Endothelial cell of hepatic sinusoid (primary cell): ENCODE results near the gene TENM4.

Experiments used
- in situ Hi-C: cut with HindIII; loops from 2 replicates; pipeline ENCODE4 v1.10.0; 2017; ENCODE audit warnings: low sequenced_read_pairs

TENM4 gene

DNA sequence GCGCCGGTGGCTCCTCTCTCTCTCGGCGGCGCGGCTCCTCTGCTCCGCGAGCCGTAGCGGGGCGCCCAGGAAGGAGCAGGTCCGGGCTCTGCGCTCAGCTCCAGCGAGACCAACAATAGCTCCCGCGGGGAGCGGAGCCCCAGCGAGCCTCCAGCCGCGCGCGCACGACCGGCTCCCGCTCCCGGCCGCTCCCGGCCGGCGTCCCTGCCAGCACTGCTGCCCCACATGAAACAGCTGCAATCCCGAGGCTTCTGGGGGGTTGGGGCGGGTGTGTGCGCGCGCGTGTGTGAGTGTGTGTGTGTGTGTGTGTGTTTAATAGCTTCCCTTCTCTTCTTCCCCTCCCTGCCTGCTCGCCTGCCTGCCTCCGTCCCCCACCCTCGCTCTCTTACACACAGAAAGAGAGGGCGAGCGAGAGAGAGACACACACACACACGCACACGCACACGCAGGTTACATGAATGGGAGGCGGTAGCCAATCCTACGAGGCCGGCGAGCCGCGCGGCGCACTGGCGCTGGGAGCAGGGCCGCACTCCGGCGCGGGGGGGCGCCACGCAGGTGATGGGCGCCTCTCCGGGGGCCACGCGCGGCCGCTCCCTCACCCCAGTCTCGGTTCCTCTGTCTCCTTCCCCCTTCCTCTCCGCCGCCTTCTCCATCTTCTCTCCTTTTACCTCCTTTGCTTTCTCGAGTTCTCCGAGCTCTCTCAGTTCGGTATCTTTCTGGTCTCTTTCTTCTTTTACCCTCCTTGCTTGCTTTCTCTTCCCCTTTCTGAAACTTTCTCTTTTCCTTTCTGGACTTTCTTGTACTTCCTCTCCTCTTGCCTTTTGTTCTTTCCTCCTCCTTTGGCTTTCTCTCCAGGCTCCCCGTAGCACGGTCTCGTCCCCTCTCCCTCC is at the start of gene TENM4:
TSS of gene TENM4 (minus strand) at position 460 of the 890 bp plus-strand sequence. CDS start 371,086 bp downstream, outside the sequence.
- in situ Hi-C loops, result no loop called here

GRCh38 chr11:79488286-79488685 is 47.5 kb upstream of the TENM4 start:
- in situ Hi-C loops, result no loop called here

- in situ Hi-C loops, result no loop called here
These were observed 46.6 kb upstream of the TENM4 start for GRCh38 chr11:79487412-79487811.

DNA sequence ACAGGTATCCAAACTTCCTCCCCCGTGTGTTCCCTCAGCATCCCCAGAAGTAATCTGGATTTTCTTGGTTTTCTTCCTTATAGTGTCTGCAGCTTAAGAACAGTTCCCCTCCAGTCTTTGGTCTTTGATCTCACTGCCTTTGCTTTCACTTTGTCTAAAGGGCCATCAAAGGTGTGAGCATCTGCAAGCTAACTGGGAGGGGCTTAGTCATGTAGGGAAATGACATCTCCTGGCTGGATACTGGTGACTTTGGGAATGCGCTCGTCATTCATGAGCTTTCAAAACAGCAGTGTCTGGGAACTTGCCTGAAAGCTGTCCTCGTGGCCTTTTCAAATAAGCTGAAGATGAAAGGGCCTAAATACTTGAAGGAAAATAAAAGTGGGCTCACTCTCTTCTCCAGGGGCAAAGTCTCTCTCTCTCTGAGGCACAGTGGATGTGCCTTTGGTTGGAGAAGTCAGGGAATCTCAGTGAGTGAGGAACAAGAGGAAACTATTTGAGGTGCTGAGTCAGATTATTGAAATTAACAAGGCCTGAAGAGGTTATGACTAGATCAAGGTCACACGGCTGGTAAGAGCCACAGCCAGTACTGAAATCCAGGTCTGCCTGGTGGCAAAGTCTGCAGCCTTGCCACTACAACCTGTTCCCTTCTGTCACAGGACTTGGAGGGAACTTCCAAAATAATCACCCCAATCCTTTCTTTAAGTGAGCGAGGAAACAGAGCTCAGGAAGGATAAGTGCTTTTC is 45.6 kb upstream of the TENM4 start:
- in situ Hi-C loops, result no loop called here

GRCh38 chr11:79485694-79486093 is 44.9 kb upstream of the TENM4 start:
- in situ Hi-C loops, result no loop called here

DNA sequence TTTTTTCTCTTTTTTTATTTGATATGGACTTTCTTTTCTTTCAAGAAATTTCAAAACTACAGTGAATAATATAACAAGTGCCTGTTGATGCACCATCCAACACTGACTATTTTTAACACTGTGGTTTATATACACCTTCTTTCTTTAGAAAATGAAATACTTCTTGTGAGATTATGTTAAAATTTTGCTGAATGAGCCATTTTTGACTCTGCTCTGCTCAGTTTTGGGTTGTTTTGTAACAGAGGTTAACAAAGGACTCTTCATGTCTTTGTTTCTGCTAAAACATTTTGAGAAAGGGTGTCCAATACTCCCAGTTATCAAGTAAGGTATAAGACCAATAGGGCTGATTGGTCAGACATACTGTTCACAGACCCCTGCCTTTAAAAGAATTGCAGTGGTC is 44.0 kb upstream of the TENM4 start:
- in situ Hi-C loops, result no loop called here

GRCh38 chr11:79482800-79483199 is 42.0 kb upstream of the TENM4 start:
- in situ Hi-C loops, result no loop called here

DNA sequence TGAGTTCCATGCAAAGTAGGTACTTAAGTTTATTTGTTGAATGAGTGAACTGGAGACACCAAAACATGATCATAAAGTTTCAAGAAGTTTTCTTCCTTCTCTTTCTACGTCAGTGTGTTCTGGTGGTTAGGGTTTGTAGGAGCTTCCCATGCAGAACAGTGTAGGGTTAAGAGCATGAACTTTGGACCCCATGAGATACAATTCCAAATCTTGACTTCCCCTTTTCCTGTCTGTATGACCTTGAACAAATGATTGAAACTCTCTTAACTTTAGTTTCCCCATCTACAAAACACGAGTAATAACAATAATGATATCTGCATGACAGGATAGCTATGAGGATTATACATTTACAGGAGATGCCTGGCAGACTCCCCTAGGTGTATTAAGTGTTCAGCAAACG is 41.0 kb upstream of the TENM4 start:
- in situ Hi-C loops, result no loop called here

- in situ Hi-C loops, result no loop called here
These were observed 40.0 kb upstream of the TENM4 start for GRCh38 chr11:79480864-79481263.

DNA sequence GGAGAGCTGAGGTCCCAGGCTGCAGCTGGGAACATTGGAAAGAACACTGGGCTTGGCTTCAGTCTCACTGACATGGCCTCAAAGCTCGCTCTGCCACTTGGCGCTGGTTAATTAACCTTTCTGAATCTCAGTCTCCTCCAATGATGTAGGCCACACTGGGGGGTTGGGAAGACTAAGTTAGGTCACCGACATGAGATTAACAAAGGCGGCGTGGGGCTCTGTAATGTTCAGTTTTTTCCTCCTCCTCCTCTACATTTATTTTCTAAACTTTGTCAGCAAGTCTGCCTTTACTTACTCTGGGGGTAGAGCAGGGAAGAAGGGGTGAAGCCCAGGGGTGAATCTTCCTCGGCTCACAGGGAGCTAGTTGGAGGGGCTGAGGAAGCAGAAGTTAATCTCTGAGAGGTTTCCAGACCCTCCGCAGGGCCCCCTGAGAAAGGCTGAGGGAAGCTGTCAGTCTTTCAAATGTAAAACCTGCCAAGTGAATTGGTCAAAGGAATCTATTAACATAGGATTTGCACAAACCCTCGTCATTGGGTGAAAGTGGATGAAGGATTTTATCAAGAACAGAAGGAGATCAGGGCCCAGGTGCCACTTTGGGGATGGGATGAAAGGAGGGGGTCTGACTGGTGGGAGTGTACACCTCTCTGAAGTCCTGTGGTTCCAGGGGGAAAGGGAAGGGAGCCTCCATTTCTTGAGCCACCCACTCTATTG is 32.1 kb upstream of the TENM4 start:
- in situ Hi-C loops, result no loop called here

DNA sequence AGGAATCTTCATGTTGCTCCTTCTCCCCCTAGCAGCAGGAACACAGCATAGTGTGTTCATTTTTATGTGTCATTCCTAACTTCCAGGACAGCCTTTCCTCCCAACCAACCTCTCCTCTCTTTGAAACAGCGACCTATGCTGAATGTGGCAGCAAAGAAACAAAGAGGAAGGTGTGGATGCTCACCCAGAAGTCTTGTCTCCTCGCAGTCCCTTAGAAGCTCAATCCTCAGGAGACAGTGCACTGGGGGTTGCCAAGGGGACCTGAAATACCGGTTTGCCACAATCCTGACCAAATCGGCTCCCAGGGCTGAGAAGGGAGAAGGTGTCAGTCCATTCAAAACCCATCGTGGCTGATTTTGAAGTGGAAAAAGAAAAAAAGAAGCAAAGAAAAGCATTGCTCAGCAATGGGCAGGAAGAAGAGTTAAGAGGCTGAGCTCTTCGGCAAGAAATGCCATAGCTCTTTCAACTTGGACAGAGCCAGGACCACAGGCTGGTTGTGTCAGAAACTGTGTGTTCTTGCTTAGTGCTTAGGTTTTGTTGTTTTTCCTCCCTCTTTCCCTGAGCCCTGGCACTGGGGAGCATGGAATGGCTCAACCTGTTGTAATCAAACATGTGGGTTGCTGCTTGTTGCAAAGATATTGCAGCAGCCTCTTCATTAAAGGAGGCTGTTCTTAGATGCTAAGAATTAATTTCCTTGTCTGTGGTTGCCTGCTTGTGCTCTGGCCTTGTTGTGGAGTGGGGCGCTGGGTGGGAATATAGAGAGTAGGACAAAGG is 30.4 kb upstream of the TENM4 start:
- in situ Hi-C loops, result no loop called here

DNA sequence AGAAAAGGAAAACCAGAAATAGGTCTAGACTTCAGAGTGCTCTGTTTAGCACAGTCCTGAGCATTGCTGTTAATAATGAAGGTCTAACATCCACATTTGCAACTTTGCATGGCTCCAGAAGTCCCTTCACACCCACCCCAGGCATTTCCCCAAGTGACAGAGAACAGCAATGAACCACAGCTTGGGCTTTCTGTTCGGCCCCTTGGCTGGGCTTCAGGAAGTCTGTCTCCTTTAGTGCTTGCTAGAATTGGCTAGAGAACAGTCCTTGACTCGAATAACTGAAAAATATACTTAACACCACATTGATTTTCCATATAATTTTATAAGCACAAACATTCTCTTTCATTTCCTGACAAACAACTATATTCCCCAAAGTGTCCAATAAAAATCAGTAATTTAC is 29.3 kb upstream of the TENM4 start:
- in situ Hi-C loops, result no loop called here

- in situ Hi-C loops, result no loop called here
These were observed 26.9 kb upstream of the TENM4 start for GRCh38 chr11:79467761-79468160.

DNA sequence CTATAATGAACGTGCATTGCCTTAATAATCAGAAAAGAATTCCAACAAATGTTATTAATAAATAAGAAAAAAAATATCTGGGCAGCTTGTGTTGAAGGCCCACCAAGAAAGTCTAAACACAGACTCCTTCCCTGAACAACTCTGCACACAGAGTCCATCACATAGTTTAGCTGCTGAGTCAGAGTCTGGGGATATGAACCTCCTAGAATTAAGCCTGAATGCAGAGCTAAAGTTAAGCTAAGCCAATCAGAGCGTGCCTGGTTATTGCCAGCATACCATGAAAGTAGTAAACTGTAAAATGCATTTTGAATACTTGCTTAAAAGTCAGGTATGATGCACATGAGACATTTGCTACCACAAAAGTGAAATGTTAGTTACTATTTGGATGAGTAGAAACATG is 25.6 kb upstream of the TENM4 start:
- in situ Hi-C loops, result no loop called here

- in situ Hi-C loops, result no loop called here
These were observed 24.3 kb upstream of the TENM4 start for GRCh38 chr11:79465160-79465559.

- in situ Hi-C loops, result no loop called here
These were observed 21.1 kb upstream of the TENM4 start for GRCh38 chr11:79461666-79462645.

DNA sequence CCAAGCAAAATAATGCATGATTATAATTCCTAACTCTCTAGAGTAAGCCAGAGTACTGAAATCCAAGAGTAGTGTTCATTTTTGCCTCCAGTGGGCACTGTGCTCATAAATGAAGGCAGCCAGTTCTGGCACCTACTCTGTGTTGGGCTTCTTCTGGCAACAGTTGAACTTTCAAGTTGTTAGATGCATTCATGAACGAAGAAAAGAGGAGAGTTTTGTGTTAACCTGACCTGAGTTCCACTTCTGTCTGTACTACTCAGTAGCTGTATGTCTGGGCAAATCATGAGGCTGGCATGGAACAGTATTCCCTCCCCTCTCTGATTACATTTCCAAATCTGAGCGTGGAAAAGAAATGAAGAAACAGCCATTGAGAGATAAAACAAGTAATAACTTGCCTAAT is 20.3 kb upstream of the TENM4 start:
- in situ Hi-C loops, result no loop called here

- in situ Hi-C loops, result no loop called here
These were observed 17.9 kb upstream of the TENM4 start for GRCh38 chr11:79458709-79459108.

DNA sequence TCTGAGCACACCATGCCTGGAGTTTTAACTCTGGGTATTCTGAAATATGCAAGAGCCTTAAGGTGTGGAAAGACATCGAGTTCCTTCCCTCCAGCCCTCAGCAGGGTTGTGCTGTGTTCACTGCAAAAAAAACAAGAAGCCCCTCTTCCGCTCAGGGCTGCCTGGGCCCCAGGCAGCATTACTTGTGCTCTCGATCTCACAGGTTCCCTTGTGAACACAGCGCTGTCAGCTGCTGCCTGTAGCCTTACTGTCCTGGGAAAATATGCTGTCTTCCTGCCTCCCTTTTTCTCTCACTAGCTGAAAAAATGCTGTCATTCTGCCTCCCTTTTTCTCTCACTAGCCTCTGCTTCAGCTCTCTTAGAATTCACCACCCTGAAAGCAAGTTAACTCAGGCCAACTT is 15.7 kb upstream of the TENM4 start:
- in situ Hi-C loops, result no loop called here

DNA sequence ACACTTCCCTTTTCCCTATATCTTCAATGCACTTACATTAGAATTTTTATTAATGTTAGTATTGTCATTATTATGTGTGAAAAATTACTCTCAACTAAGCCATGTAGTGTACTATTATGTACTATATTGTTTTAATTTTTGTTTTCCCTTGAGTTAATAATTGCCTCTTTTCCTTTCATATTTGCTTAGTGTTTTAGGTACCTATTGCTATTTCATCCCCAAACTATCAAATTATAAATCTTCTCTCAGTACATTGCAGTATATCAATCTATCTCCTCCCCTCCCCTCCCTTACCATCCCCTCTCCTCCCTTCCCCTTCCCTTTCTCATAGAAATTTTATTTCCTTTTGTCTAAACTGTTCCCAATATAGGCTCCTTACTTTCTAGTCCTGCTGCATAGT is 12.8 kb upstream of the TENM4 start:
- in situ Hi-C loops, result no loop called here
